Small intestine (tissue), 7 donors: ENCODE measurements around the gene ATP9A. TPM values are rescaled to one million over a fixed set of nuclear protein-coding genes. Genes with fewer than 3 reads are reported as not detected.
A peak's percentile ranks its signal among the peaks of the same experiment; 100 is the strongest.

Source experiments
- DNase-seq, 2 donors: peaks; one replicate each; pipeline versions ENCODE4 v3.0.0 to v3.0.0-alpha.2; 2013
- FAIRE-seq: peaks from 2 replicates; lab custom pipeline; 2012; peaks lifted over from hg19 to GRCh38; lab: Jason Lieb, UNC
- H3K27ac ChIP-seq, 3 donors: one replicate each; pipeline ENCODE4 v1.5.1; 2013; ENCODE audit warnings: low read length in 2 of 3, mild to moderate bottlenecking in 2 of 3, control low read depth in 1 of 3, inconsistent platforms in 1 of 3, low read depth in 1 of 3, moderate library complexity in 1 of 3
- H3K27me3 ChIP-seq, 3 donors: one replicate each; pipeline ENCODE4 v1.6.1; 2013; ENCODE audit warnings: low read length in 3 of 3, inconsistent platforms in 1 of 3; ENCODE audit not compliant: control insufficient read depth in 3 of 3, insufficient read depth in 3 of 3
- H3K36me3 ChIP-seq, 3 donors: one replicate each; pipeline ENCODE4 v1.6.1; 2013; ENCODE audit warnings: low read length in 3 of 3, inconsistent platforms in 1 of 3, low read depth in 1 of 3, mild to moderate bottlenecking in 1 of 3, moderate library complexity in 1 of 3; ENCODE audit not compliant: control insufficient read depth in 3 of 3, insufficient read depth in 2 of 3
- H3K4me1 ChIP-seq, 3 donors: one replicate each; pipeline ENCODE4 v1.6.1; 2013; ENCODE audit warnings: low read length in 2 of 3, inconsistent platforms in 1 of 3, low read depth in 1 of 3, mild to moderate bottlenecking in 1 of 3, moderate library complexity in 1 of 3; ENCODE audit not compliant: control insufficient read depth in 3 of 3, insufficient read depth in 2 of 3
- H3K4me3 ChIP-seq, 3 donors: one replicate each; pipeline ENCODE4 v1.5.1; 2013; ENCODE audit warnings: low read length in 3 of 3, control low read depth in 1 of 3, inconsistent platforms in 1 of 3, low read depth in 1 of 3, mild to moderate bottlenecking in 1 of 3, moderate library complexity in 1 of 3
- H3K9me3 ChIP-seq, 2 donors: one replicate each; pipeline ENCODE4 v1.6.1; 2013; ENCODE audit warnings: low read depth in 1 of 2, low read length in 1 of 2; ENCODE audit not compliant: control insufficient read depth in 2 of 2, insufficient read depth in 1 of 2
- WGBS, 3 donors: extraction: QIAGEN DNeasy Blood & Tissue Kit; methylation state at CpG; one replicate each; pipeline ENCODE4 v1.1.7; 2013; 5-methylcytosine and 5-hydroxymethylcytosine counted together
- polyA plus RNA-seq, 4 donors: library from polyadenylated mRNA; stranded (reverse) in 3 of 4; unstranded in 1 of 4; fragments of 200-250 nt in 3 of 4; fragments of 120-200 nt in 1 of 4; gene quantifications; one replicate each; pipeline versions ENCODE4 v1.2.1 to v1.2.3, GENCODE V29; 2013
- donor health status: healthy with polysubstance abuse.
- donor health status: control.
- donor health status: control.
- donor health status: Bipolar disorder and iron deficiency.
- donor health status: healthy.

ATP9A gene
- polyA plus RNA-seq, 4 donors: 4.1 to 49.0 (median 10.4) TPM

DNA sequence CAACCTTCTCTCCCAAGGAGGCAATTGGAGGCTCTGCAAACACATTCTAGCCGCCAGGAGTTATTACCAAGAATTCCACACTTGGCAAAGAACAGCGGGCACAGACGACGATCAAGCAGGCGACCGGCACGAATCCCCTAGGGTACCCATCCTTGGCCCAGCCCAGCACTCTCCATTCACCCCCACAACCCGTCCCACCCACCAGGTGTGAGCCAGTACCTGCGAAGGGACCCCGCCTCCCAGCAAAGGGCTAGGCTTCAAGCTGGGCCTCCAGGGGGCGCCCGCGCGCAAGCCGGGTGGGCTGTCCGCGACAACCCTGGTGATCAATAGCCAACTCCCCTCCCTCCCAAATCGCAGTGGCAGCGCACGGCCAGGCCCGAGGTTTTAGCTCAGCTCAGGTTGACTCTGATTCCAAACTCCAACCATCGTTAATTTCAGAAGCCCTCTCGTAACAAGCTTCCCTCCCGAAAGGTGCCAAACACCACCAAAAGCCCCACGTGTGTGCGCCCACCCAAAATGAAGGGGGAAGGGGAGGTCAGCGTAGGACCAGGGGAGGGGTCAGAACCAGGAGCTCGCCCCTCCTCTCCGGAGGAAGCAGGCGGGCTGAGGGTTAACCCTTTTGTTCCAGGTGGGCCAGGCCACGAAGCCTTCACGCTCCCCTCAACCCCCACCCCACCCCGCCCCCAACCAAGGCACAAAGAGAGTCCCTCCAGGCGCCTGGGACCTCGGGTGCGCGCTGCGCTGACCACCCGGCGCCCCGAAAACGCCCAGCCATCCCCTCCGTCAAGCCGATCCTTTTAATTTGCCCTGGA lies 32.1 kb upstream of the ATP9A start:
- 1 to 2% (median 2%) methylated on average over 37 to 44 of the region's 44 CpGs for WGBS, 3 donors
- H3K9me3 ChIP-seq: no peaks in the 10 kb centered on the region
- FAIRE-seq (no peak), DNase-seq (peak; percentile 38 to 91)
- H3K27me3 ChIP-seq: peaks cover 0 to 6% (median 3%) of the 10 kb centered on the region in 3 donors
- no peaks in the 10 kb centered on the region for H3K36me3 ChIP-seq
- H3K4me1 ChIP-seq: peaks cover 0 to 3% (median 2%) of the 10 kb centered on the region in 3 donors
- peak overlapping the region in 2 of 3 donors; percentile 36 to 86 for H3K4me3 ChIP-seq
- peak overlapping the region in 1 of 3 donors; percentile 15 for H3K27ac ChIP-seq

DNA sequence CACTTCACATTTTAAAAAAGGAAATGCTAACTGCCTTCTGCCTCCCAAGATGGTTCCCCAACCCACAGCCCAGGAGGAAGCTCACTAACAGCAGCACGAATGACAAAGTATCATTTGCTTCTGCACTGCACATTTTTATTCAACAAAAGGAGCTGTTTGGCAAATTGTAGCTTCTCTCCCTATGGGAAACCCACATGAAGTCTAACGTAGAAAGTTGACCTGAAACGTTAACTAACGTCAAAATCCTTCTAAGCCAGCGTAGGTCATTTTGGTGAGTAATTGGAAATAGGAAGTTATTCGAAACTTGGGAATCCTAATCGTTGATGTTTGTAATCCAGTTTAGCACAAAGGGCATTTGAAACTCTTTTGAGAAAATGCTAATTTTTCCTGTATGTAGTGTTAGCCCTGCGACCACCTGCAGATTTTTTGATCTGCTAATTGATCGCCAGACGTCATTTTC lies 31.2 kb upstream of the ATP9A start:
- Histone ChIP-seq H3K9me3 (no peaks in the 10 kb centered on the region), H3K36me3 (no peaks in the 10 kb centered on the region), H3K4me3 (no peak overlapping the region), H3K4me1 (peaks cover 0 to 3% (median 2%) of the 10 kb centered on the region in 3 donors), H3K27me3 (peaks cover 0 to 6% (median 3%) of the 10 kb centered on the region in 3 donors), H3K27ac (no peak overlapping the region)
- no peak for DNase-seq
- FAIRE-seq: no peak
- WGBS, 3 donors: 41 to 46% (median 41%) methylated on average over 10 of the region's 10 CpGs

DNA sequence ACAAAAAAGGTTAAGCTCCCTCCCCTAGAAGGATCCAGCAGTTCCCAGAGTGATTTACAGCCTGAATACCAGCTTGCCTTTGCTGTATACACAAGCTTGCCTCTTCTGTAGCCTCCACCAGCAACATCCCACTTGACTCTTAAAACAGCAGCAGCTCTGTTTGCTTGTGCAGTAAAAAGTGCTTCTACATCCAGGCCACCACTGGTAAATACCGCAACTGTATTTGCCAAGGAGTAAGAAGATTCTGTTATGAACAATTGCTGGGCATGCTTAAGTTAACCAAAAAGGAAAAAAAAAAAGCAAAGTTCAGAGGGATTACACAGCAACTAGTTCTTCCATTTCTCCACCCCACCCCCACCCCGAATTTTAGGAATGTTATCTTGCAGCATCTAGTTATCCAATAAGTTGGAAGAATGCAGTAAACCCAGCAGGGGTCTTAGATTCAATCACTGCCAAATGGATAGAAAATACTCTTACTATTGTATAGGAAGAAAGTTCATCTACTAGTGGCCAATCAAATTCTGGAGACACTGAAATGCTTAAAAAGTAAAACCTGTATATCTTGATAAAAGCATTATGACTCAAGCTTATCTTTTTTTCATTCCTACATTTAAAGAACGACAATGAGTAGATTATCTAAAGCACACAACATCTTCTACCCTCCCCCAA lies 29.3 kb upstream of the ATP9A start:
- FAIRE-seq: no peak
- Histone ChIP-seq H3K27me3 (peaks cover 0 to 6% (median 3%) of the 10 kb centered on the region in 3 donors), H3K27ac (no peak overlapping the region), H3K36me3 (no peaks in the 10 kb centered on the region), H3K4me1 (peaks cover 0 to 3% (median 2%) of the 10 kb centered on the region in 3 donors), H3K9me3 (no peaks in the 10 kb centered on the region), H3K4me3 (no peak overlapping the region)
- 23 to 37% (median 37%) methylated on average over 3 of the region's 3 CpGs for WGBS, 3 donors
- no peak for DNase-seq

DNA sequence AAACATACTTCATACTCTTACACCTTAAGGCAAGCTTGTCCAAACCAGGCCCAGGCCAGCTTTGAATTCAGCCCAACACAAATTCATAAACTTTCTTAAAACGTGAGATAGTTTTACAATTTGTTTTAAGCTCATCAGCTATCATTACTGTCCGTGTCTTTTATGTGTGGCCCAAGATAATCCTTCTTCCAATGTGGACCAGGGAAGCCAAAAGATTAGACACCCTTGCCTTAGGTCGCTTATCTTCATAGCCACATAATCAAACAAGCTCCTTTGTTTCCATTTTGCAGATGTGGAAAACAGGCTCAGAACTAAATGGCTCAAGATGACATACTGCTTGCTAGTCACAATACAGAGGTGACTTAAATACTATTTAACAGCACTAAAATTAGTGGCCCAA lies 28.1 kb upstream of the ATP9A start:
- no peak overlapping the region for H3K27ac ChIP-seq
- peaks cover 0 to 3% (median 2%) of the 10 kb centered on the region in 3 donors for H3K4me1 ChIP-seq
- no peaks in the 10 kb centered on the region for H3K9me3 ChIP-seq
- FAIRE-seq: no peak
- peaks cover 0 to 10% (median 0%) of the 10 kb centered on the region in 3 donors for H3K36me3 ChIP-seq
- DNase-seq: no peak
- 71 to 84% (median 74%) methylated on average over 3 of the region's 3 CpGs for WGBS, 3 donors
- H3K4me3 ChIP-seq: no peak overlapping the region
- peaks cover 0 to under 1% (median 0%) of the 10 kb centered on the region in 3 donors for H3K27me3 ChIP-seq

DNA sequence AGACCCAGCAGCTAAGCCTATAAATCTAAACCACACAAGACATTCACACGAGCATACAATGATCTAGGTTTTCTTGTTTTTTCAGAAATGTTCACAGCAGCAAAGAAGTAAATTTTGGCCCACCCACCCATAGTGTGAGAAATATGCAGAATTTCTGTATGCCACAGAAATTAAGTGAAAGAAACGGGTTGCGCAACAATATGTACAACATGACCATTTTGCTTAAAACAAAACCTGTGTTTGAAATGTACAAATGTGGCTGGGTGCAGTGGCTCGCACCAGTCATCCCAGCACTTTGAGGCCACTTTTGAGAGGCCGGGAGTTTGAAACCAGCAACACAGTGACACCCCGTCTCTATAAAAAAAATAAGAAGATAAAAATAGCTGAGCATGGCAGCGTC lies 24.8 kb upstream of the ATP9A start:
- Histone ChIP-seq H3K4me1 (no peaks in the 10 kb centered on the region), H3K36me3 (peaks cover 0 to 35% (median 0%) of the 10 kb centered on the region in 3 donors), H3K4me3 (no peak overlapping the region), H3K27me3 (no peaks in the 10 kb centered on the region), H3K9me3 (no peaks in the 10 kb centered on the region), H3K27ac (no peak overlapping the region)
- WGBS, 3 donors: 82 to 89% (median 88%) methylated on average over 7 of the region's 7 CpGs
- FAIRE-seq: no peak
- DNase-seq: no peak

DNA sequence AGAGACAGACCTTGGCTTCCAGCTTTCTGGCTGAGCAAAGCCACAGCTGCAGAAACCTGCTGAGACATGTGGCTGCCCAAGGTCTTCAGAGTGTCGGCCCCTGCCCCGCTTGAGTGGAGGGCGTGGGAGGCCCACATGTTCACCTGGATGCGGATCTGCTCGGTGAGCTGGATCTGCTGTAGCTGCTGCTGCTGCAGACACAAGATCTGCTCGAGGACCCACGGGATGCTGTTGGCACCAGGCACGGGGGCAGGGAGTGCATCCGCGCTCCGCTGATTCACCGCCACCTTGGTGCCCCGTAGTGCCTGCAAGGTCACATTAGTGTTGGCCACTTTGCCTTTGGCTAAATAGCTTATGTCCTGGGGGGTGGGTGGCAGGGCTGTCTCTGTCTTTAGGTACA lies 23.4 kb upstream of the ATP9A start:
- H3K9me3 ChIP-seq: no peaks in the 10 kb centered on the region
- H3K36me3 ChIP-seq: peaks cover 0 to 42% (median 0%) of the 10 kb centered on the region in 3 donors
- FAIRE-seq: no peak
- WGBS, 3 donors: 89 to 95% (median 93%) methylated on average over 13 of the region's 13 CpGs
- DNase-seq: no peak
- no peaks in the 10 kb centered on the region for H3K27me3 ChIP-seq
- H3K27ac ChIP-seq: no peak overlapping the region
- no peaks in the 10 kb centered on the region for H3K4me1 ChIP-seq
- no peak overlapping the region for H3K4me3 ChIP-seq

DNA sequence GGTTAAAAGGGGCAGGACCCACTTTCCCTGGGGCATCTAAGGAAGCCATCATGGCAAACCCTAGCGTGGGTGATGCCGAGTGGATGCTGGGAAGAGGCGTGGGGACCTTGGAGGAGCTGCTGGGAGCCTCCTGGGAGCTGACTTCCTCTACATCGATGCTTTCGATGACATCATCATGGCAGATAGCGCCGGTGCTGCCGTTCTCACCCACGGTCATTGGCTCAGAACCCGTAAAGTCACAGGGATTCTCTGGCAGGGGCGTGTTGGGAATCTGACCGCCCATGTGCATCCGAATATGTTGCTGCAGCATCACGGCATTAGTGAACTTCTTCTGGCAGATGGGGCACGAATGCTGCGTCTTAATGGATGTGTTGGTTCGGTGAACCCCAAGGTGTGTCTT lies 22.1 kb upstream of the ATP9A start:
- 94 to 95% (median 94%) methylated on average over 17 of the region's 17 CpGs for WGBS, 3 donors

DNA sequence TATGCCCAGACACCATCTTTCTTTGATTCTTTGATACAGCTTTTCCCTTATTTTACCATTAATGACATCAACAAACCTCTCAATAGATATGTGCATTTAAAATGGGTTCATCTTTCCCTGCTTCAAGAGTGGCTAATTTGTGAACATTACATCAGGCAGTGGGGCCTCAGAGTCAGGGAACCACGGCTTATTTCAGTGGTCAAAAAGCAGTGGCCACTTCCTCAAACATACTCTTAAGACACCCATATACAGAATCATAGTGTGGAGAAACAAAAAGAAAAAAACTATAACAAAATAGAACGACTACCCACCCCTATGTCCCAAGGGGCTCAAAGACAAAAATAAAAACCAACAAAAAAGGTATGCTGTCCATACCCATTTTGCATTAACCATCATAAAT lies 21.2 kb upstream of the ATP9A start:
- no peaks in the 10 kb centered on the region for H3K27me3 ChIP-seq

More for the DNA sequence above, 22.1 kb upstream of the ATP9A start:
- H3K36me3 ChIP-seq: peaks cover 0 to 46% (median 0%) of the 10 kb centered on the region in 3 donors
- H3K4me1 ChIP-seq: no peaks in the 10 kb centered on the region
- no peak overlapping the region for H3K4me3 ChIP-seq
- no peak for FAIRE-seq
- no peaks in the 10 kb centered on the region for H3K9me3 ChIP-seq
- DNase-seq: no peak
- H3K27ac ChIP-seq: no peak overlapping the region
- H3K27me3 ChIP-seq: no peaks in the 10 kb centered on the region

More for the DNA sequence above, 21.2 kb upstream of the ATP9A start:
- Histone ChIP-seq H3K27ac (no peak overlapping the region), H3K4me1 (no peaks in the 10 kb centered on the region), H3K4me3 (no peak overlapping the region), H3K9me3 (no peaks in the 10 kb centered on the region), H3K36me3 (peaks cover 0 to 46% (median 0%) of the 10 kb centered on the region in 3 donors)
- no peak for FAIRE-seq
- WGBS, 3 donors: 59 to 75% (median 73%) methylated on average over 2 of the region's 2 CpGs
- no peak for DNase-seq
